WERI-Rb-1 (cell line): Measurements from ENCODE around the gene CSRNP2.

Experiments used
- DNase-seq: peaks from one replicate; pipeline ENCODE4 v3.0.0-alpha.2; 2020
- H3K27ac ChIP-seq: fragments of 250-450 bp; sonication (Bioruptor Pico); 2 replicates; pipeline ENCODE4 v1.5.1; 2020; ENCODE audit warnings: mild to moderate bottlenecking, moderate library complexity
- H3K27me3 ChIP-seq: fragments of 250-450 bp; sonication (Bioruptor Pico); 2 replicates; pipeline ENCODE4 v1.5.1; 2021; ENCODE audit warnings: mild to moderate bottlenecking, low read depth, moderate library complexity; ENCODE audit not compliant: insufficient read depth, severe bottlenecking
- H3K36me3 ChIP-seq: fragments of 250-450 bp; sonication (Bioruptor Pico); 2 replicates; pipeline ENCODE4 v1.5.1; 2020; ENCODE audit warnings: mild to moderate bottlenecking, moderate library complexity
- H3K4me3 ChIP-seq: 2 replicates; pipeline ENCODE4 v1.5.1; 2011; ENCODE audit warnings: low read depth, mild to moderate bottlenecking, control low read depth, low read length
- H3K9me3 ChIP-seq: fragments of 250-450 bp; sonication (Bioruptor Pico); 2 replicates; pipeline ENCODE4 v1.5.1; 2021; ENCODE audit warnings: mild to moderate bottlenecking, moderate library complexity; ENCODE audit not compliant: severe bottlenecking
- TF ChIP-seq, protein P1 (sequence below): IDR thresholded peaks from 2 replicates; pipeline ENCODE4 v1.5.1; 2011; ENCODE audit warnings: low read depth, mild to moderate bottlenecking, control low read depth, inconsistent platforms, low read length

Gene CSRNP2

DNA sequence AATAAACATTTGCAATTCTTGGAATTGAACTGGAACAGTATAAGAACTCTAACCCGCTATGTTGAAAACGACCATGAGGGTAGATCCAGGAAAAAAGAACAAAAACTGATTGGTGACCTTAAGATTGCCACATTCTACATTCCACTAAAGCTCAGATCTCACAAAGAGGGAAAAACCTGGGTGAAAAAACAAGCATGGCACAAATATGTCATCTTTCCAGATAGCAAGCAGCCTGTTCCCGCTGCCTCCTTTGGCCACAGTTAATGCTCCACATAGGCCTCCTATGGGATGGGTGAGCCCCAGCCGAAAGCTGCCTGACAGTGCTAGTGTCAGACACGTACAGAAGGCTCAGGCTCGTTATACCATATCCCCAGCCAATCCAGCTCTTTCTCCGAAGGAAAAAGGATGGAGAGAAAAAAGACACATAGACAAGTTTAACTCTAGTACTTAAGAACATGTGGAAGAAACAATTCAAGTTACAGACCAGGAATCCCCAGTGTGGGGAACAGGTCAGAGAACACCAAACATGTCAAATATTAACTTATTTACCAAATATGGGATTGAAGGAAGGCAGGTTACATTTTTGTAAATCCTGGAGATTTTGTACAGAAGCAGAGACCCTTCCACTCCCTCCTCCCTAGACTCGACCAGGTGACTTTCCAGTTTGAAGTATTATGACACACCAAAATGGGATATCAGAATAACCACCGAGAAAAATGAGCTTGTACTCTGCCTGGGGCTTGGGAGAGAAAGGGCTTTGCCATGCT lies 20.6 kb downstream of the CSRNP2 start:
- Histone ChIP-seq H3K27ac (no peak overlapping the region), H3K27me3 (no peaks in the 10 kb centered on the region), H3K36me3 (peaks cover 90% of the 10 kb centered on the region), H3K4me3 (no peak overlapping the region), H3K9me3 (no peaks in the 10 kb centered on the region)
- TF ChIP-seq, protein P1, sequence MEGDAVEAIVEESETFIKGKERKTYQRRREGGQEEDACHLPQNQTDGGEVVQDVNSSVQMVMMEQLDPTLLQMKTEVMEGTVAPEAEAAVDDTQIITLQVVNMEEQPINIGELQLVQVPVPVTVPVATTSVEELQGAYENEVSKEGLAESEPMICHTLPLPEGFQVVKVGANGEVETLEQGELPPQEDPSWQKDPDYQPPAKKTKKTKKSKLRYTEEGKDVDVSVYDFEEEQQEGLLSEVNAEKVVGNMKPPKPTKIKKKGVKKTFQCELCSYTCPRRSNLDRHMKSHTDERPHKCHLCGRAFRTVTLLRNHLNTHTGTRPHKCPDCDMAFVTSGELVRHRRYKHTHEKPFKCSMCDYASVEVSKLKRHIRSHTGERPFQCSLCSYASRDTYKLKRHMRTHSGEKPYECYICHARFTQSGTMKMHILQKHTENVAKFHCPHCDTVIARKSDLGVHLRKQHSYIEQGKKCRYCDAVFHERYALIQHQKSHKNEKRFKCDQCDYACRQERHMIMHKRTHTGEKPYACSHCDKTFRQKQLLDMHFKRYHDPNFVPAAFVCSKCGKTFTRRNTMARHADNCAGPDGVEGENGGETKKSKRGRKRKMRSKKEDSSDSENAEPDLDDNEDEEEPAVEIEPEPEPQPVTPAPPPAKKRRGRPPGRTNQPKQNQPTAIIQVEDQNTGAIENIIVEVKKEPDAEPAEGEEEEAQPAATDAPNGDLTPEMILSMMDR = no peak
- DNase-seq = no peak

DNA sequence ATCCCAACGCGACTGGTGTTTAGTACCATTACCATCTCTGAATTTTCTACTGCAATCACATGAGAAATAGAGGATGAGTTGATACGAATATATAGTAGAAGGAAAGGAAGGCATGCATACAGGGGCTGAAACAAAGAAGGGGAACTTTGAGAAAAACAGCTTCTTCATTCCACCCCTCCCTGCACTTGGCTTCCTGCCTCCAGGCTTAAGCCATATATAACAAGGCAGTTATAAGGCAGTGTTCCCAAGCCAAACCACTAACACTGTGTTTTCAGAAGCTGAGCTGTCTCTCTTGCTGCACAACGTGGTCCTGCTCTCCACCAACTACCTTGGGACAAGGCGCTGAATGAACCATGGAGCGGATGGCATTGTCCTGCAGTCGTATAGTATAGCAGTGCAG lies 24.3 kb downstream of the CSRNP2 start:
- no peaks in the 10 kb centered on the region for H3K9me3 ChIP-seq
- H3K36me3 ChIP-seq = peaks cover 80% of the 10 kb centered on the region
- H3K4me3 ChIP-seq = no peak overlapping the region
- DNase-seq = no peak
- H3K27ac ChIP-seq = no peak overlapping the region
- TF ChIP-seq, protein P1 = no peak
- no peaks in the 10 kb centered on the region for H3K27me3 ChIP-seq

DNA sequence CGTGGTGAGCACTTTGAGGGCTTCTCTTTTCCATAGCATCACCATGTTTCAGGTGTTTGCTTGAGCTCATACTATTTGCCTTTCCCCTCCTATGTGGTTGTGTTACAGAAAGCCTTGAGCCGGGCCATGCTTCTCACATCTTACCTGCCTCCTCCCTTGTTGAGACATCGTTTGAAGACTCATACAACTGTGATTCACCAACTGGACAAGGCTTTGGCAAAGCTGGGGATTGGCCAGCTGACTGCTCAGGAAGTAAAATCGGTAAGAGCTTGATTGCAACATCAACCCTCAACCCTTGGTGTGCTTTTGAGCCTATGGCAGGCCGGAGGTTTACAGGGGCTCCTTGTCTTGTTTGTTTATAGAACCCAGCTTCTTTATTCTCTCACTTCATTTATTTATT lies 27.2 kb downstream of the CSRNP2 start:
- Histone ChIP-seq H3K9me3 (no peaks in the 10 kb centered on the region), H3K27ac (no peak overlapping the region), H3K4me3 (no peak overlapping the region), H3K36me3 (peaks cover 75% of the 10 kb centered on the region), H3K27me3 (no peaks in the 10 kb centered on the region)
- TF ChIP-seq, protein P1 = no peak
- DNase-seq = no peak

DNA sequence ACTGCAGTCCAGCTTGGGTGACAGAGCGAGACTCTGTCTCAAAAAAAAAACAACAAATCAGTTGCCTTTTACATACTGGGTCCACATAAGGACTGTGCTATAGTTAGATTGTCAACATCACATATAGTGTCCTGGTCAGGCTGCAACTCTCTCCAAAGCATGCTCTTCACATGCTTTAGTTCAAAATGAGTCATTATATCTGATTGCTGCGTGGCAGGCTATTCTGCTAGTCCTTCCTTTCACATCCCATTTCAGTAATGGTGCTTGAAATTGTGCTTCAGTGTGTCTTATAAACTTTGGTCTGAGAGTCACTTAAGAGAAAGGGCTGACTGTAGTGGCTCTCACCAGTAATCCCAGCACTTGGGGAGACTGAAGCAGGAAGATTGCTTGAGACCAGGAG lies 28.3 kb downstream of the CSRNP2 start:
- TF ChIP-seq, protein P1 = no peak
- Histone ChIP-seq H3K9me3 (no peaks in the 10 kb centered on the region), H3K4me3 (no peak overlapping the region), H3K36me3 (peaks cover 75% of the 10 kb centered on the region), H3K27me3 (no peaks in the 10 kb centered on the region), H3K27ac (no peak overlapping the region)
- no peak for DNase-seq

DNA sequence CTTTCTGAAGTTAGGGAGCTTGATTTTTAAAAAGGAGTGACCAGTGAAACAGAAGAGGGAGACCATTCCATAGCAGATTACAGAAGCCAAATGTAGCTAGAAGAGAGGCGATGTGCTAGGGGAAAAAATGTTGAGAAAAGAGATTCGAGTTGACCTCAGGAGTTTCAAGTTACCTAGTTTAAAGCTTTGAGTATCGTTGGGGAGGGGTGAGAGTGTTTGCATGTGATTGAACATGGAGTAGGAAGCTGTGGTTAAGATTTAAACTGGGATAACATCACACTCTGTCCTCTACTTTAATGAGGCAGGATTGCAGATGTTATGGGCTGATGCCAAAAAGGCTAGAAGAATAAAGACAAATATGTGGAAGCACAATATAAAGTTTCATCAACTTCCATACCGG lies 31.6 kb downstream of the CSRNP2 start:
- no peaks in the 10 kb centered on the region for H3K27me3 ChIP-seq
- no peak for DNase-seq
- no peaks in the 10 kb centered on the region for H3K9me3 ChIP-seq
- TF ChIP-seq, protein P1 = no peak
- H3K27ac ChIP-seq = no peak overlapping the region
- H3K36me3 ChIP-seq = peaks cover 49% of the 10 kb centered on the region
- no peak overlapping the region for H3K4me3 ChIP-seq

DNA sequence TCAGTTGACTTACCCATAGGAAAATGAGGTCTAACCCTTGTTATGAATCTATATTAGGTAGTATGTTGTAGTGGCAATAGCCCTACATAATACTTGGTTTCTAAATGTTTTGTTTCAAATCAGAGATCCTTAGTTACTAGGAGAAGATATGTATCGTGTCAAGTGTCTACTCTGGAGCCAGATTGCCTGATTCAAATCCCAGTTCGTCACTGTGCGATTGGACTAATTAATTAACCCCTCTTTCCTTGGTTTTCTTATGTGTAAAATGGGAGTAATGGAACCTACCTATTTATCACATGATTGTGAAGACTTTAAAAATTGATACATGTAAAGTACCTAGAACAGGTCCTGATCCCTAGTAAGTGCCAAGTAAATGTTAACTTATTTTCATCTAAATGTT lies 33.9 kb downstream of the CSRNP2 start:
- TF ChIP-seq, protein P1 = no peak
- H3K36me3 ChIP-seq = peaks cover 35% of the 10 kb centered on the region
- no peak for DNase-seq
- no peak overlapping the region for H3K4me3 ChIP-seq
- no peaks in the 10 kb centered on the region for H3K27me3 ChIP-seq
- H3K27ac ChIP-seq = no peak overlapping the region
- H3K9me3 ChIP-seq = no peaks in the 10 kb centered on the region
